ENCODE results near the gene SLC9A2. TPM values are rescaled to one million over a fixed set of nuclear protein-coding genes. Genes with fewer than 3 reads are reported as not detected.

The SLC9A2 gene, protein sequence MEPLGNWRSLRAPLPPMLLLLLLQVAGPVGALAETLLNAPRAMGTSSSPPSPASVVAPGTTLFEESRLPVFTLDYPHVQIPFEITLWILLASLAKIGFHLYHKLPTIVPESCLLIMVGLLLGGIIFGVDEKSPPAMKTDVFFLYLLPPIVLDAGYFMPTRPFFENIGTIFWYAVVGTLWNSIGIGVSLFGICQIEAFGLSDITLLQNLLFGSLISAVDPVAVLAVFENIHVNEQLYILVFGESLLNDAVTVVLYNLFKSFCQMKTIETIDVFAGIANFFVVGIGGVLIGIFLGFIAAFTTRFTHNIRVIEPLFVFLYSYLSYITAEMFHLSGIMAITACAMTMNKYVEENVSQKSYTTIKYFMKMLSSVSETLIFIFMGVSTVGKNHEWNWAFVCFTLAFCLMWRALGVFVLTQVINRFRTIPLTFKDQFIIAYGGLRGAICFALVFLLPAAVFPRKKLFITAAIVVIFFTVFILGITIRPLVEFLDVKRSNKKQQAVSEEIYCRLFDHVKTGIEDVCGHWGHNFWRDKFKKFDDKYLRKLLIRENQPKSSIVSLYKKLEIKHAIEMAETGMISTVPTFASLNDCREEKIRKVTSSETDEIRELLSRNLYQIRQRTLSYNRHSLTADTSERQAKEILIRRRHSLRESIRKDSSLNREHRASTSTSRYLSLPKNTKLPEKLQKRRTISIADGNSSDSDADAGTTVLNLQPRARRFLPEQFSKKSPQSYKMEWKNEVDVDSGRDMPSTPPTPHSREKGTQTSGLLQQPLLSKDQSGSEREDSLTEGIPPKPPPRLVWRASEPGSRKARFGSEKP
- total RNA-seq: not detected in 2 replicates

GRCh38 chr2:102619414-102620319 is at the start of gene SLC9A2:
SLC9A2 (plus strand) TSS chr2:102619553; CDS start chr2:102619849, 296 bp downstream.

Other genes starting within 250 kb of the SLC9A2 start
- gene IL18RAP, start 196.4 kb upstream of the SLC9A2 start, total RNA-seq: 0.23 TPM in 1 of 2 replicates, not detected in the other
- not detected in 2 replicates for gene SLC9A4, start 146.3 kb upstream of the SLC9A2 start, total RNA-seq
- 0.82 and 3.6 TPM in 2 replicates for gene TMEM182, start 142.5 kb downstream of the SLC9A2 start, total RNA-seq

All from pericardium fibroblast (primary cell).